Endothelial cell of umbilical vein (primary cell): ENCODE results near the gene GPR42. TPM values are rescaled to one million over a fixed set of nuclear protein-coding genes. Genes with fewer than 3 reads are reported as not detected.

Experiments used
- BruUV-seq: library from RNA; stranded (reverse); fragments of 400-500 nt; replicated peaks from 2 replicates; lab custom pipeline; 2021; lab: Mats Ljungman, UMichigan
- CTCF ChIA-PET: fragments of 300-600, 350-600 bp; sonication (Branson Sonifier 250); formaldehyde crosslinking; loops from one replicate; lab custom pipeline; 2021; ENCODE audit warnings: antibody characterized with exemption, inconsistent platforms; lab: Charles Lee
- POLR2A ChIA-PET: fragments of 300-600, 350-600 bp; sonication (Branson Sonifier 250); formaldehyde crosslinking; loops from one replicate; lab custom pipeline; 2021; ENCODE audit warnings: antibody characterized with exemption, inconsistent platforms; lab: Charles Lee
- DNase-seq: peaks from one replicate; pipeline ENCODE4 v3.0.0-alpha.2; 2011; ENCODE audit warnings: low read depth, low spot score
- FAIRE-seq: peaks from 2 replicates; lab custom pipeline; 2011; peaks lifted over from hg19 to GRCh38; lab: Jason Lieb, UNC
- H2AFZ ChIP-seq: 2 replicates; pipeline ENCODE4 v1.6.0; 2012; ENCODE audit warnings: low read depth, low read length, control low read depth, inconsistent platforms
- H3K27ac ChIP-seq: 2 replicates; pipeline ENCODE4 v1.5.1; 2011; ENCODE audit warnings: low read depth, mild to moderate bottlenecking, control low read depth, low read length, moderate library complexity; ENCODE audit not compliant: insufficient read depth
- H3K27me3 ChIP-seq, 2 experiments: 2 replicates each; pipeline versions ENCODE4 v1.6.0 to v1.6.1; 2011; ENCODE audit warnings: low read length in 2 of 2, mixed read lengths in 1 of 2; ENCODE audit not compliant: control insufficient read depth in 2 of 2, insufficient read depth in 2 of 2
- H3K36me3 ChIP-seq, 2 experiments: 2 replicates in 1 of 2; 3 replicates in 1 of 2; pipeline ENCODE4 v1.5.1; 2011; ENCODE audit warnings: low read length in 2 of 2, mild to moderate bottlenecking in 1 of 2, moderate library complexity in 1 of 2; ENCODE audit not compliant: control insufficient read depth in 2 of 2, insufficient read depth in 2 of 2; ENCODE audit errors: extremely low read depth in 1 of 2
- H3K4me1 ChIP-seq: 3 replicates; pipeline ENCODE4 v1.5.1; 2011; ENCODE audit warnings: mild to moderate bottlenecking, low read length; ENCODE audit not compliant: control insufficient read depth, insufficient read depth; ENCODE audit errors: extremely low read depth
- H3K4me2 ChIP-seq: 2 replicates; pipeline ENCODE4 v1.6.1; 2011; ENCODE audit warnings: low read length, control low read depth, mixed read lengths; ENCODE audit not compliant: insufficient read depth
- H3K4me3 ChIP-seq, 3 experiments: fragments of 200-600 bp in 1 of 3; sonication (generic), shearing (Covaris generic) in 1 of 3; replicated peaks in 1 of 3; 2 replicates each; pipeline ENCODE4 v1.5.1; 2011 to 2016; ENCODE audit warnings: control low read depth in 3 of 3, low read length in 3 of 3, mild to moderate bottlenecking in 2 of 3, inconsistent platforms in 1 of 3, low read depth in 1 of 3, moderate library complexity in 1 of 3; ENCODE audit not compliant: insufficient read depth in 1 of 3
- H3K79me2 ChIP-seq: 2 replicates; pipeline ENCODE4 v1.6.0; 2012; ENCODE audit warnings: low read length, inconsistent platforms; ENCODE audit not compliant: control insufficient read depth, insufficient read depth
- H3K9ac ChIP-seq: replicated peaks from 2 replicates; pipeline ENCODE3; 2011; ENCODE audit warnings: low read length, control low read depth; ENCODE audit not compliant: insufficient read depth; ENCODE audit errors: extremely low read depth
- H3K9me1 ChIP-seq: replicated peaks from 3 replicates; pipeline ENCODE4 v1.6.0; 2011; ENCODE audit warnings: mild to moderate bottlenecking, low read length; ENCODE audit not compliant: control insufficient read depth, insufficient read depth; ENCODE audit errors: extremely low read depth
- H3K9me3 ChIP-seq: replicated peaks from 2 replicates; pipeline ENCODE4 v1.5.1; 2012; ENCODE audit warnings: low read length, inconsistent platforms; ENCODE audit not compliant: control insufficient read depth, insufficient read depth
- H4K20me1 ChIP-seq: replicated peaks from 2 replicates; pipeline ENCODE3; 2011; ENCODE audit warnings: mild to moderate bottlenecking, low read length; ENCODE audit not compliant: control insufficient read depth, insufficient read depth; ENCODE audit errors: extremely low read depth
- CTCF ChIP-seq, 2 donors: IDR thresholded peaks; 1 replicate in 1 of 2; 2 replicates in 1 of 2; pipeline ENCODE4 v1.5.1; 2011; ENCODE audit warnings: low read length in 2 of 2, mild to moderate bottlenecking in 2 of 2, moderate library complexity in 2 of 2, control low read depth in 1 of 2, inconsistent platforms in 1 of 2, low read depth in 1 of 2; ENCODE audit not compliant: insufficient read depth in 1 of 2; ENCODE audit errors: extremely low read depth in 1 of 2
- EZH2 ChIP-seq: IDR thresholded peaks from 2 replicates; pipeline ENCODE4 v1.6.1; 2012; ENCODE audit warnings: borderline replicate concordance, low read depth, mild to moderate bottlenecking, moderate library complexity, low read length, inconsistent platforms; ENCODE audit not compliant: severe bottlenecking
- FOS ChIP-seq: IDR thresholded peaks from 2 replicates; pipeline ENCODE4 v1.6.1; 2011; ENCODE audit warnings: mild to moderate bottlenecking, low read length, moderate library complexity, borderline replicate concordance; ENCODE audit not compliant: insufficient read depth
- GATA2 ChIP-seq: IDR thresholded peaks from 2 replicates; pipeline ENCODE4 v1.7.0; 2011; ENCODE audit warnings: low read depth, mild to moderate bottlenecking, moderate library complexity, mixed read lengths, low read length; ENCODE audit not compliant: insufficient read length, insufficient read depth
- JUN ChIP-seq: IDR thresholded peaks from 2 replicates; pipeline ENCODE4 v1.6.1; 2011; ENCODE audit warnings: borderline replicate concordance, low read depth; ENCODE audit not compliant: insufficient read length, insufficient read depth
- MAX ChIP-seq: IDR thresholded peaks from 2 replicates; pipeline ENCODE4 v1.6.1; 2011; ENCODE audit not compliant: insufficient read depth, insufficient read length
- MYC ChIP-seq: IDR thresholded peaks from one replicate; pipeline ENCODE4 v1.6.1; 2011; ENCODE audit warnings: mild to moderate bottlenecking, low read depth, low read length
- POLR2A ChIP-seq: IDR thresholded peaks from 2 replicates; pipeline ENCODE4 v1.6.1; 2012; ENCODE audit warnings: low read depth, mild to moderate bottlenecking, control low read depth, low read length
- POLR2AphosphoS5 ChIP-seq: IDR thresholded peaks from 2 replicates; pipeline ENCODE4 v1.6.1; 2012; ENCODE audit warnings: low read depth, mild to moderate bottlenecking, control low read depth, low read length, moderate library complexity; ENCODE audit not compliant: insufficient read depth
- dilution Hi-C: fragments of 300-500 bp; cut with MboI; formaldehyde crosslinking; loops from one replicate; pipeline ENCODE4 v1.15.0; 2019; ENCODE audit warnings: low sequenced_read_pairs; ENCODE audit not compliant: extremely low pct_ligation_motif_present
- intact Hi-C: fragments of 100-400 bp; cut with micrococcal nuclease; formaldehyde crosslinking; loops from one replicate; pipeline ENCODE4 v1.10.0; 2022
- polyA plus RNA-seq, 4 experiments: library from polyadenylated mRNA; depleted of rRNA in 3 of 4; stranded (reverse) in 3 of 4; unstranded in 1 of 4; fragments of >200 nt; gene quantifications; 2 replicates each; pipeline versions ENCODE4 v1.2.1 to v1.2.3, GENCODE V29; 2011 to 2012; ENCODE audit warnings: missing spikeins in 1 of 4
- total RNA-seq: library from RNA; stranded (reverse); gene quantifications from 2 replicates; pipeline ENCODE4 v1.2.3, GENCODE V29; 2021

GPR42 gene
- total and polyA plus RNA-seq, 2 donors (not counting 3 experiments of a cell fraction or from before 2014, with no cell fraction given): not detected

GRCh38 chr19:35395382-35396199, 24.7 kb downstream of the GPR42 start:
- no peaks in the 10 kb centered on the region for H3K9me1 ChIP-seq
- no peak for DNase-seq
- intact Hi-C loops: no loop called here
- TF ChIP-seq CTCF (IDR thresholded peaks at IDR 0.05; ENCODE audit: extremely low read depth in 1 of 2, insufficient read depth in 1 of 2, low read depth in 1 of 2, low read length in 2 of 2) (no peak), JUN (no peak), MAX (no peak), MYC (no peak), EZH2 (no peak), POLR2A (no peak), POLR2AphosphoS5 (no peak), GATA2 (no peak), FOS (no peak)
- no peak overlapping the region for H2AFZ ChIP-seq
- no peak for FAIRE-seq
- H4K20me1 ChIP-seq: no peaks in the 10 kb centered on the region
- H3K36me3 ChIP-seq: no peaks in the 10 kb centered on the region
- CTCF ChIA-PET: no interaction called here
- H3K4me1 ChIP-seq: no peaks in the 10 kb centered on the region
- no peak overlapping the region for H3K9ac ChIP-seq
- no peaks in the 10 kb centered on the region for H3K9me3 ChIP-seq
- POLR2A ChIA-PET: no interaction called here
- dilution Hi-C loops: no loop called here
- no peak overlapping the region for H3K4me3 ChIP-seq
- H3K4me2 ChIP-seq: no peak overlapping the region
- H3K27ac ChIP-seq: no peak overlapping the region
- H3K79me2 ChIP-seq: no peaks in the 10 kb centered on the region
- BruUV-seq: no TSS peak
- peaks cover 0 to 2% of the 10 kb centered on the region in 2 experiments for H3K27me3 ChIP-seq
